A673 (cell line): Measurements from ENCODE around the gene CAPZB. TPM values are rescaled to one million over a fixed set of nuclear protein-coding genes. Genes with fewer than 3 reads are reported as not detected.

ENCODE experiments used
- BruUV-seq: library from RNA; stranded (reverse); fragments of 400-500 nt; replicated peaks from 2 replicates; lab custom pipeline; 2021; lab: Mats Ljungman, UMichigan
- CTCF ChIA-PET: fragments of 300-600 bp; sonication (Branson Sonifier 250); formaldehyde crosslinking; loops from one replicate; lab custom pipeline; 2022; ENCODE audit warnings: antibody characterized with exemption; lab: Charles Lee
- POLR2A ChIA-PET: fragments of 300-600 bp; sonication (Branson Sonifier 250); formaldehyde crosslinking; loops from one replicate; lab custom pipeline; 2022; ENCODE audit warnings: antibody characterized with exemption; ENCODE audit not compliant: low non-redundant PET; lab: Charles Lee
- DNase-seq: peaks from one replicate; pipeline ENCODE4 v3.0.0-alpha.2; 2015; ENCODE audit warnings: low spot score
- H3K27ac ChIP-seq: fragments of 200-600 bp; sonication (generic); 2 replicates; pipeline ENCODE4 v1.5.1; 2016; ENCODE audit warnings: mixed run types, low read depth, mild to moderate bottlenecking, mixed read lengths, antibody characterized with exemption, low read length; ENCODE audit not compliant: poor library complexity, severe bottlenecking
- H3K27me3 ChIP-seq: fragments of 200-600 bp; sonication (generic); replicated peaks from 2 replicates; pipeline ENCODE4 v1.6.1; 2017; ENCODE audit warnings: mixed run types, low read depth, mild to moderate bottlenecking, mixed read lengths, antibody characterized with exemption, low read length; ENCODE audit not compliant: insufficient read depth, poor library complexity
- H3K36me3 ChIP-seq: fragments of 200-600 bp; sonication (generic); 2 replicates; pipeline ENCODE4 v1.6.1; 2016; ENCODE audit warnings: mixed run types, mild to moderate bottlenecking, mixed read lengths, antibody characterized with exemption, low read length; ENCODE audit not compliant: insufficient read depth, poor library complexity, severe bottlenecking
- H3K4me1 ChIP-seq: fragments of 200-600 bp; sonication (generic); 2 replicates; pipeline ENCODE4 v1.6.1; 2017; ENCODE audit warnings: mixed run types, mild to moderate bottlenecking, mixed read lengths, antibody characterized with exemption, low read length; ENCODE audit not compliant: insufficient read depth, poor library complexity, severe bottlenecking
- H3K4me3 ChIP-seq: fragments of 200-600 bp; sonication (generic); 2 replicates; pipeline ENCODE4 v1.5.1; 2016; ENCODE audit warnings: low read depth, mixed run types, mild to moderate bottlenecking, mixed read lengths, low read length; ENCODE audit not compliant: poor library complexity, severe bottlenecking
- H3K9me3 ChIP-seq: fragments of 200-600 bp; sonication (generic); 2 replicates; pipeline ENCODE4 v1.6.1; 2016; ENCODE audit warnings: mixed run types, low read depth, mild to moderate bottlenecking, mixed read lengths, antibody characterized with exemption, low read length; ENCODE audit not compliant: poor library complexity, severe bottlenecking
- CTCF ChIP-seq: fragments of 300-800, 200-600 bp; sonication (generic); conservative IDR thresholded peaks from 2 replicates; pipeline ENCODE4 v1.5.1; 2017; ENCODE audit warnings: low read depth, mild to moderate bottlenecking, antibody characterized with exemption, low read length, moderate library complexity, mixed read lengths
- EZH2 ChIP-seq: fragments of 200-600 bp; sonication (generic); IDR thresholded peaks from 2 replicates; pipeline ENCODE4 v1.6.1; 2017; ENCODE audit warnings: borderline replicate concordance, low read depth, mild to moderate bottlenecking, mixed read lengths, antibody characterized with exemption, low read length; ENCODE audit not compliant: poor library complexity, severe bottlenecking
- intact Hi-C: fragments of 100-400 bp; cut with micrococcal nuclease; formaldehyde crosslinking; loops from one replicate; pipeline ENCODE4 v1.10.0; 2022; ENCODE audit not compliant: unreplicated experiment
- total RNA-seq: library from RNA; stranded (reverse); gene quantifications from 2 replicates; pipeline ENCODE4 v1.2.3, GENCODE V29; 2021

Gene CAPZB
- total RNA-seq, 1 experiment from 2014 or later, result 214 TPM

- intact Hi-C loops, result no loop called here
- no peak for DNase-seq
- TF ChIP-seq EZH2, result no peak
- no peak for TF ChIP-seq CTCF
- ChIA-PET POLR2A (no interaction called here), CTCF (no interaction called here)
- Histone ChIP-seq H3K4me3 (peak overlapping the region; percentile 90), H3K27ac (peak overlapping the region; percentile 98), H3K36me3 (peaks cover 8% of the 10 kb centered on the region), H3K4me1 (peaks cover 14% of the 10 kb centered on the region), H3K9me3 (no peaks in the 10 kb centered on the region), H3K27me3 (no peaks in the 10 kb centered on the region)
- BruUV-seq, result no TSS peak
Measured at GRCh38 chr1:19484798-19485361, 459 bp downstream of the CAPZB start.

- CTCF ChIA-PET, result no interaction called here
- Histone ChIP-seq H3K9me3 (no peaks in the 10 kb centered on the region), H3K4me3 (peak overlapping the region; percentile 90), H3K27me3 (no peaks in the 10 kb centered on the region), H3K27ac (peak overlapping the region; percentile 98), H3K36me3 (peaks cover 8% of the 10 kb centered on the region), H3K4me1 (peaks cover 14% of the 10 kb centered on the region)
- BruUV-seq, result no TSS peak
- POLR2A ChIA-PET, result no interaction called here
- peak; percentile 23 for DNase-seq
- TF ChIP-seq EZH2 (no peak), CTCF (no peak)
- intact Hi-C loops, result no loop called here
Measured at GRCh38 chr1:19484338-19484797, 971 bp downstream of the CAPZB start.

- Histone ChIP-seq H3K9me3 (no peaks in the 10 kb centered on the region), H3K36me3 (peaks cover 8% of the 10 kb centered on the region), H3K4me3 (peak overlapping the region; percentile 90), H3K27me3 (no peaks in the 10 kb centered on the region), H3K4me1 (peaks cover 14% of the 10 kb centered on the region), H3K27ac (peak overlapping the region; percentile 98)
- TF ChIP-seq CTCF (no peak), EZH2 (no peak)
- BruUV-seq, result TSS peak; percentile 23
- intact Hi-C loops, result no loop called here
- CTCF ChIA-PET, result no interaction called here
- no peak for DNase-seq
- POLR2A ChIA-PET, result no interaction called here
Measured at GRCh38 chr1:19483691-19484090, 1.6 kb downstream of the CAPZB start.
